Fibroblast of the aortic adventitia (primary cell): ENCODE results near the gene SPRED3. TPM values are rescaled to one million over a fixed set of nuclear protein-coding genes. Genes with fewer than 3 reads are reported as not detected.

Source experiments
- DNase-seq: peaks from one replicate; pipeline ENCODE4 v3.0.0-alpha.2; 2010; ENCODE audit warnings: low read depth
- H3K4me3 ChIP-seq: 2 replicates; pipeline ENCODE4 v1.5.1; 2011; ENCODE audit warnings: low read depth, mild to moderate bottlenecking, control low read depth, low read length, moderate library complexity
- CTCF ChIP-seq: IDR thresholded peaks from 2 replicates; pipeline ENCODE4 v1.5.1; 2011; ENCODE audit warnings: mild to moderate bottlenecking, low read length, control low read depth, inconsistent platforms; ENCODE audit not compliant: insufficient read depth
- total RNA-seq: library from RNA; depleted of rRNA; stranded (reverse); fragments of >200 nt; gene quantifications from 2 replicates; pipeline ENCODE4 v1.2.3, GENCODE V29; 2012; ENCODE audit warnings: low replicate concordance

Gene SPRED3
- total RNA-seq, 1 donor: 9.7 TPM

GRCh38 chr19:38437917-38438316 is 49.4 kb downstream of the SPRED3 start:
- TF ChIP-seq CTCF: no peak
- no peak for DNase-seq

DNA sequence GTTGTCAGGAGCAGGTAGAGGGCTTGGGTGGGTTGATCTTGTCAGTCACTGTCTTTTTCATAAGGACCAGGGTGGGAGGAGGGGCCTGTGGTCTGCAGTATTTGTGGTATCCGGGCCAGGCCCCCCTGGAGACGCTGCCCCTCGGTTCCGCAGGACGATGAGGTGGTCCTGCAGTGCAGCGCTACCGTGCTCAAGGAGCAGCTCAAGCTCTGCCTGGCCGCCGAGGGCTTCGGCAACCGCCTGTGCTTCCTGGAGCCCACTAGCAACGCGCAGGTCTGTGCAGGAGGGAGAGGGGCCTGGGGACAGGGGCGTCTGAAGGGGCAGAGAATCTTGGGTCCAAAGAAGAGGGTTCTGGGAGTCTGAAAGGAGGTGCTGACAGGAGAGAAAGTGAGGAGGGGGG is 52.1 kb downstream of the SPRED3 start:
- TF ChIP-seq CTCF: no peak
- H3K4me3 ChIP-seq: no peak overlapping the region
- DNase-seq: no peak

More at GRCh38 chr19:38437917-38438316, 49.4 kb downstream of the SPRED3 start:
- no peak overlapping the region for H3K4me3 ChIP-seq

DNA sequence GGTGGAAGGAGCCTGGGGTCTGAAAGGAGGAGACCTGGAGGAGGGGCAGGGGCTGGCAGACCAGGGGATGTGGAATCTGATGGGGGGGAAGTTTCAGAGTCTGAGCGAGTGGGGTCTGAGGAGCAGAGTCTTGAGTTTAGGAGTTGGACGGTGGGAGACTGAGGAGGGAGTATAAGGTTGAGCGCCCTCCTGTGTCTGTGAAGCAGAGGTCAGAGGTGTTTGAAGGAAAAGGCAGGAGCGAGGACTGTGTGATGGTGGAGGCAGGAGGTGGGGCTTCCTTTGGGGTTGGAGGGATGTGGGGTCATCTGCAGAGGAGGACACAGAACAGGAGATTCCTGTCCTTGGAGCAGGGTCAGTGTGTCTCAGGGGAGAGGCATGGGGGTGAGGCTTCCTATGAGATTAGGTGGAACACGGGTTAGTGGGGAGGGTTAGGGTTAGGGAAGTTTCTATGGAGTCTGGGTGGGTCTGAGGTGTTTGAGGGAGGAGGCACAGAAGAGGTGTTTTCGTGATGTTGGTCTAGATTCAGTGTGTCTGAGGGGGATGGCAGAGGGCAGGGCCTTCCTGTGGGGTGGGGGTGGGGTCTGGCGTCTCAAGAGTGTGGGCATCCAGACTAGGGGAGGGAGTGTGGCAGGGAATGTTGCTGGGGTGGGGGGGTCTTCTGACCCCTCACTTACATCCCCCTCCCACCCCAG is 53.3 kb downstream of the SPRED3 start:
- no peak overlapping the region for H3K4me3 ChIP-seq
- TF ChIP-seq CTCF: no peak
- peak; percentile 6 for DNase-seq

- H3K4me3 ChIP-seq: no peak overlapping the region
- TF ChIP-seq CTCF: no peak
- DNase-seq: no peak
Measured at GRCh38 chr19:38442736-38443135, 54.2 kb downstream of the SPRED3 start.

DNA sequence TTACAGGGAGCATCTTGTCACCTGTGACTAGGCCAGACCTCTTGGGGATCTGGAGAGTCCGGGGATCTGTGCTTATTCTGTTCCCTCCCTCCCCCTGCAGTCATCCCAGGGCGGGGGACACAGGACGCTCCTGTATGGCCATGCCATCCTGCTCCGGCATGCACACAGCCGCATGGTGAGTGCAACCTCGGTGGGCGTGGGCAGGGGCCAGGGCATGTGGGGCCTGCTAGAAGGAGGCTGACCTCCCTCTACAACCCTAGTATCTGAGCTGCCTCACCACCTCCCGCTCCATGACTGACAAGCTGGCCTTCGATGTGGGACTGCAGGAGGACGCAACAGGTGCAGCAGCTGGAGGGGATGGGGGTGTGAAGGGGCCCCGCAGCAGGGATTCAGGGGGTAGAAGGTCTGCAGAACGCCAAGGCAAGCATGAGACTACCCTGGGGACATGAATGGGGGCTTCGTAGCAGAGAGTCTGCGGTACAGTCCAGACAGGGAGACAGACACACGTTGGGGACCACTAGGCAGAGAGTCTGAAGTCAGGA is 55.0 kb downstream of the SPRED3 start:
- H3K4me3 ChIP-seq: no peak overlapping the region
- no peak for DNase-seq
- TF ChIP-seq CTCF: no peak

DNA sequence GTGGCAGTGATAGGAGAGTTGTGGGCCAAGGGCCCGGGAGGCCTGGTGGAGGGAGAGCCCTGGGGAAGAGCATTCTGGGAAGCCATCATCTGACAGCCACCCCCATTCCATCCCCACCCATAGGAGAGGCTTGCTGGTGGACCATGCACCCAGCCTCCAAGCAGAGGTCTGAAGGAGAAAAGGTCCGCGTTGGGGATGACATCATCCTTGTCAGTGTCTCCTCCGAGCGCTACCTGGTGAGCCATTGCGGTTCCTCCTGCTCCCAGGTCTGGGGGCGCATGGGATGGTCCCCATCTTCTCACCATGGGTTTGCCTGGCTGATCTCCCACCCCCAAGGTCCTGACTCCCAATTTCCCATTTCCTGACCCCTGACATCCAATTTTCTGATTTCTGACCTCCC is 55.5 kb downstream of the SPRED3 start:
- H3K4me3 ChIP-seq: no peak overlapping the region
- no peak for TF ChIP-seq CTCF
- DNase-seq: no peak
